ENCODE data around the gene TFCP2.

Gene TFCP2

DNA sequence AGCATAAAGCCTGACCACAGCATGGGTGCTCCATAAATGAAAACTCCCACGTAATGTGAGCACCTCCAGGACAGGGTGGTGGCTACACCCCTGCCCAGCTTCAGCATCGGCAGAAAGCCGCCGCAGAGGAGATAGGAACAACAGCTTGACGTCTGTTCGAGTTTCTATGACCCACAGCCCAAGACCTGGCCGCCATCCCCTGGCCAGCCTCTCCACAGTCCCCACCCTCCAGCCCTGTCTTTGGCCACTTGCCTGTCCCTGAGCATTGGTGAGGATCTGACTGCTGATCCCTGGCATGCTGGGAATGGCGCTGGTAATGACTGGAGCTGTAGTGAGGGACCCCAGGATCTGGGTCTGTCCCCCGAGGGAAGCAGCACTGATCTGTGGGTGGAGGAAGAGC is 23.6 kb upstream of the TFCP2 start:
- DNase-seq (ENCODE audit: low read depth), result no peak

DNA sequence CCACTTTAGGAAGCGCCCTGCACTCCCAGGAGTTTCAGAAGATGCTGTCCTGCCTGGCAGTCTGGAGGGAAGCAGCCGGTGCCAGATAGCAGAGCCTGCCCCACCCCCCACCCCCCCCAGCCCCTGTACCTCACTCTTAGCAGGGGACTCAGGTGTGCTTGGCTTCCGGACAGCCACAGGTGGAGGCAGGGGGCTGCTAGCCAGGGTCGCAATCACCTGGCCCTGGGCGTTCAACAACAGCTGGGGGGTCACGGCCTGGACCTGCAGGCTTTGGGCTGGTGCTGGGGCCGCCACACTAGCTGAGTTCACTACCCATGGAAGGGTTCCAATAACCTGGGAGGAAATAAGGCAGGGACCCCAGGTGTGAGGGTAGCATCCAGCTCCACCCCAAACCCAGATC is 22.9 kb upstream of the TFCP2 start:
- no peak for DNase-seq (ENCODE audit: low read depth)

DNA sequence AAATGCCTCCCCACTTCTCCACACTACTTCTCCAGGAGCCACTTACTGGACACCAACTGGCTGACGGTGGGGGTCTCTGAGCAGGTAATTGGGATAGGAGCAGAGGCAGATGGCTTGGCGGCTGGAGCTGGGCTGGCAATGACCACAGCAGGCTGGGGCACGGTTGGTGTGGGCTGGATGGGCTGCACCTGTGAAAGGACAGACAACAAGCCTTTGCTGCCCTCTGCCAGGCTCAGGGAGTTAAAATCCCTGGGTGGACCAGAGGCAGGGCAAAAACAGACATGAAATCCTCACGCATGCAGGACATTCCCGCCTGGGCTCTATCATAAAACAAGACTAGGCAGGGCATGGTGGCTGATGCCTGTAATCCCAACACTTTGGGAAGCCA is 19.3 kb upstream of the TFCP2 start:
- DNase-seq (ENCODE audit: low read depth), result no peak

DNA sequence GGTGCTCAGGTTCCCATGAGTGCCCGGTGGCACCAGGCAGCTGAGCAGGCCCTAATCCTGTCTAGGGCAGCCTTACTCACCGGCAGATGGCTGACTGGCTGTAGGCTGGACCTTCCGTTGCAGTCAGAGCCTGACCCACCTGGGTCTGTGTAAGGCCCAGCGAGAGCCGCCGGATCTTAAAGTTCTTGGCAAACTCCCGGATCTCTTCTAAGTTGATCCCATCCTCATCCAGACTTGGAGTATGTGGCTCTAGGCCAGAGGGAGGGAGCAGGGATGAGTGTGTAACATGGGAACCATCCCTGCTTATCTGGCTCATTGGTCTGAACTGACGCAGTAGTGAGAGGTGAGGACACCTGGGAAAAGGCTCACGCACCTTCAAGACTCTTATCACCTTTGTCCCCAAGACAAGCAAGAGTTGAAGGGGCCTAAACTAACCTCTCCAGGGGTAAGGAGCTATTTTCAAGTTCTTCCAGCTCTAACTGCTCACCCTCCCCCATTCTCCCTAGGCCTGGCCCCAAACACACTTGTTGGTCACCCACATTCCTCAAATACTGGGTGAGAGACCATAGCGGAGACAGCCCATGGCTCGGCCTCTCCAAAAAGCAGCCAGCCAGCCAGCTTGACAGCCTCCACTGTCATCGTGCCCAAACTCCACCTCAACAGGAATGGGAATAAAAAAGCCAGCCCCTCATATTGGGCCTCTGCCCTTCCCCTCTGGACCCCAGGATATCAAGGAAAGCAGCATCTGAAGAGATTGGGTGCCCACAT is 18.8 kb upstream of the TFCP2 start:
- no peak for DNase-seq (ENCODE audit: low read depth)

DNA sequence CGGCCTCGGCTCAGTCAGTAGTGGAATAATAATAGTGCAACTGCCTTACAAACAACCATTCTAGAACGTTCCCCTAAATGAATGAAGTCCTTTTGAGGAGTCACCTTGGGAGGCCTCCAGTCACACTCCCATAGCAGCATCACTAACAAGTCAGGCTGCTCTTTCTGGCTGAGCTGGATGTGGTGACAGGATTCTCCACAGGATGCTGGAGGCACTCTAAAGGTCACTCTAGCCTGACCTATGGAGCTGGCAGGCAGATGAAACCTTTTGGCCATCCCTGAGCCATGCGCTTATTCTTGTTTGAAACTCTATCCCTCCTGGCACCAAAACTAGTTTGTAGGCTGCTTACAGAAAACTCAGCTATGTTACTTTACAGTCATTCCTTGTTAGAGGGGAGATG is 17.9 kb upstream of the TFCP2 start:
- no peak for DNase-seq (ENCODE audit: low read depth)

DNA sequence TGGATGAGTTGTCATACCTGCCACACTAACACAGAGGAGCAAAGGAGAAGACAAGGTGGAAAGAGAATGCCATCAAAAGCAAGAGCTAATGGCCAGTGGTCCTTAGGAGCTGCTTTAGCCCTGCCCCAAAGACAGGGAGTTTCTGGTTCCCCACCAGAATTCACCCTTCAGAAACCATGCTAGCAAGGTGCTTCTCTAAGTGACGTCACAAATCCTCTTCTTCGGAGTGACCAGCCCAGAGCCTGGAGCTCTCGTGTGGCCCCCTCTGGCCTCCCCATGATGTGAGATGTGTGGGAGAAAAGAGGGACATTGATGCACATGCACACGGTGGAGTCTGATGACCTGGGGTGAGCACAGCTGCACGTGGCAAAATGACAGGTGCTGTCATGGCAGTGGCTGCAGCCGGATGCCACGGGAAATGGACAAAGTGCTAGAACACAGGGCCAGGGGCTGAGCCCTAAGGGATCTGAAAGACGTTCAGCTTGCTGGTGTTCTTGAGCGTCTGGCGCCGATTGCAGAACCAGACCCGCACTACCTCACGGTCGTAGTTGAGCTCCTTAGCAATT is 16.9 kb upstream of the TFCP2 start:
- DNase-seq (ENCODE audit: low read depth), result no peak

DNA sequence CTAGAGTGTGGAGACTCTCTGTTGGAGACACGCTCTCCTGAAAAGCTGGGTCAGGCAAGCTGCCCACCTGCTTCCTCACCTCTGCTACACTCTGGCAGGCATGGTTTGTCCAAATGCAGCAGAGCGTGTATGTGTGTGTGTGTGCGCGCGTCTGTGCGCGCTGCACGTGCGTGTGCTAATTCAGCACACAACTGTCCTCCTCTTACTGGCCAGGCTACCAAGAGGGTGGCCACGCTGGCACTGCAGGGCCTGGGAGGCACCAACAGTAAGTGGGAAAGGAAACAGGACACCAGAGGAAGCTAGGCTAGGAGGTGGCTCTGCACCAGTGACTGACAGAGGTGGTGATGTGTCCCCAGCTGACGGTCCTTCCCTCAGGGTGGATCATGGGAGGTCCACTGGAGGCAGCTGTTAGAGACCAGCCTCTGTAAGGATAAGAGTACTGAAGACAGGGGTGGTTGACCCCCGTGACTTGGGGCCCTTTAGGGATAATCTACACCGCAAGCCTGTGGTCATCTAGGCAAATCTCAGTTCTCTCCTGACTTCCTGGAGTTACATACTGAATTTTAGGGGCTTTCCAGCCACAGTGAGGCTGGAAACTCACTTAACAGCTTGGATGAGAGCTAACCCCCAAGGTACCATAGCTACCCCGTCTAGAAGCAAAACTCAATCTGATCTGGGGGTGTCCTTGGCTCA is 15.6 kb upstream of the TFCP2 start:
- DNase-seq (ENCODE audit: low read depth), result no peak

DNA sequence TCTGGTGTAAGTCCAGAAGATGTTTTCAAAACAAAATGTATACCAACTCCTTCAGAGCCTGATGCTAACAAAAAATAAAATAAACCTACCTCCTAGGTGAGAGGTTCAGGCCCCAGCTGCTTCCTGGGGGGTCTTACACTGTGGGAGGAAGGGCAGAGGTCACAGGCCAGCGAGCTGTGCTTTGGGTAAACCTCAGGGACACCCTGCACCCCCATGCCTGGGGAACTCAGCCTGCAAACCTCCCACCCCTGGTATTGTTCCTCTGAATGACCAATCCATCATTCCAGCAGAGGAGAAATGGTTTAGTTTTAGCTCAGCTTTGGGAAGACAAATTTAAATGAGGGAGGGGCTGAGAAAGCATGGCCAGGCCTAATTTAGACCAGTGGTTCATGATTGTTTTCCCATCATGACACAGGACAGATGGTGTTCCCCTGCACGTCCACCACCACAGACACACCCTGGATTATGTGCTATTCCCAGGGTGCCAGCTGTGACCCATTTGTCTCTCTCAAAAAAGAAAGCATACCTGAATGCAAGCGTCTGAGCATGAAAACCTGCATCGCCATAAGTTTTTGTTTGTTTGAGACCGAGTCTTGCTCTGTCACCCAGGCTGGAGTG is 14.5 kb upstream of the TFCP2 start:
- DNase-seq (ENCODE audit: low read depth), result no peak

DNA sequence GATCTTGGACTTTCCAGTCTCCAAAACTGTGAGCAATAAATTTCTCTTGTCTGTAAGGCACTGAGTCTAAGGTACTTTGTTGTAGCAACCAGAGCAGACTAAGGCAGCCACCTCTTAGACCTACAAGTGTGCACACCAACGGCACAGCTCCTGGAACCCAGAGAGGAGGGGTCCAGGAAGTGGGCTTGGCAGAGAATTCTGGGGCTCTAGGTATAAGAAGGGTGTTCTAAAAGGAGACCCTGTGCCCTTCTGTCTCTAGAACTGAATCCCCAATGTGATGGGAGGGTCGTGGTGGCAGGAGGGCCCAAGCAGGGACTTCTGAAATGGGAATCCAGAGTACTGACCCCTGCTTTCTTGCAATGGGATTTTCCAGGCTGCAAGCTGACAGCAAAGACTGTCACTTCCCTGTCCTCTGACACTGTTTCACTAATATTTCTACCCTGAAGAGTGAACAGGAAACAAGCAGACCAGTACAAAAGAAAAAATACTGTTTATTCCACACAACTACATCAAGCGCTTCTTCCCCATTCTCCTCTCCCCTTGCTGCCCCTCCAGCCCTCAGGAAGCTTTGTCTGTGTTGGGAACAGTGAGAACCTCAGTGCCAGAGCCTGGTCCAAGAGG is 13.6 kb upstream of the TFCP2 start:
- no peak for DNase-seq (ENCODE audit: low read depth)

DNA sequence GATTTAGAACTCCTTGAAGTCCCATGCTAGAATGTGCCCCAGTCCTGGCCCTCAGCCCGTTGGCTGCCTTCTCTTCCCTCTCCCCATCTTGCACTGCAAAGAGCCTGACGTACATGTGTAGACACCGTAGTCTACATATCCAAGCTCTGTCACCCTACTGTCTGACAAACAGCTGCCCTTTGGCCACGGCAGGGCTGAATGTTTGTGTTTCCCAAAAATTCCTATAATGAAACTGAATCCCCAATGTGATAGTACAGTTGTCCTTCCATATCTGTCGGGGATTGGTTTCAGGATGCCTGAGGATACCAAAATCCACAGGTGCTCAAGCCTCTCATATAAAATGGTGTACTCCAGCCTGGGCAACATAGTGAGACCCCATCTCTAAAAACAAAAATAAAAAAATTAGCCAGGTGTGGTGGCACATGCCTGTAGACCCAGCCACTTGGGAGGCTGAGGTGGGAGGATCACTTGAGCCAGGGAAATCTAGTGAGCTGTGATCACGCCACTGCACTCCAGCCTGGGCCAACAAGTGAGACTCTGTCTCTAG is 12.3 kb upstream of the TFCP2 start:
- no peak for DNase-seq (ENCODE audit: low read depth)

DNA sequence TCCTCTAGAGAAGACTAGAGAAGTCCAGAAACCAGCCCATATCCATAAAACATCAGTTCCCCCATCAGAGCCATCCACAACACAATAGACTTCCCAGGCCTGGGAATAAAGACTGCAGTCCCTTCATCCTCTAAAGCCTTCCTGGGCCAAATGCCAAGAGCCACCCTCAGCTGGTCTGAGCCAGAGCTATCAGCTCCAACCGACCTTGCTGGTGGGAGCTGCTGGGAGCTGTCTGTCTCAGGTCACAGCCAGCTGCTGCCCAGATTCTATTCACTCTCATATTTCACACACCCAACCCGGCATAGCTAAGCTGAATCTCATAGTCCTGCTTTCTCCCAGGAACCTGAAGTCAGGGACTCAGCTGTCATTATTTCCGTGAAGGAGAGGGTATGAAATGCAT is 10.9 kb upstream of the TFCP2 start:
- no peak for DNase-seq (ENCODE audit: low read depth)

DNA sequence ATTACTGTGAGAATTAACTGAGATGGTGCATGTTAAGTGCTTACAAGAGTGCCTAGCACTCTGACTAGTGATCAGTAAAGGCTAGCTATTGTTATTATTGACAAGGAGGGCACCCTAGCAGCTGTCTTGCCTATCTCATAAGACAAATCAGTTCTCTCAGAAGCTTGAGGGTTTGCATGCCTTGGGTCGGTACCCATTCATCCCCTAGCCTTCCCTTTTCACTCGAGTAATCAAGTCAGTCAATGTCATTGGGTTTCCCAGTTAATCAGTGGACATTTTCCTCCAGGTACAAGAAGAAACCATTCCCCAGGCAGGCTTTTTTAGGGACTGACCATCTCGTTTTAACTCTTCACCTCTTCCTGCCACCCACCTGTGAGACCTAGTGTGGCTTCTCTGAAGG is 10.4 kb upstream of the TFCP2 start:
- DNase-seq (ENCODE audit: low read depth), result no peak

DNA sequence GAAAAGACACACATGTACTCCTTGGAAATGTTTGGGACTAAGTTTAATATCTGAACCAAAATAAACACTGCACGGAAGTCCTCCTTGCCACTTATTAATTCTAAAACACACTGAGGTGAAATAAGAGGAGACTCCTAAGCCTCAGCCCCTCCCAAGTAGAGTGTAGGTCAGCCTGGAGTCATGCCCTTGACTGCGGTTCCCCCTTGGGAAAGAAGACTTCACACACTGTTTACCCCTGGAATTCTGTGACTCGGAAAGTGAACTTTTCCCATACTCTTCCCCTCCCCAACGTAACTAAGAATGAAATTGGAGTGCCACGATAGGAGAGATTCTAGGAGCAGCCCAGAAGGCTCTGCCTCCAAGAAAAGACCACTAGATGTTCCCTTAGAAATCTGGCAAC is 8.6 kb upstream of the TFCP2 start:
- DNase-seq (ENCODE audit: low read depth), result no peak

DNA sequence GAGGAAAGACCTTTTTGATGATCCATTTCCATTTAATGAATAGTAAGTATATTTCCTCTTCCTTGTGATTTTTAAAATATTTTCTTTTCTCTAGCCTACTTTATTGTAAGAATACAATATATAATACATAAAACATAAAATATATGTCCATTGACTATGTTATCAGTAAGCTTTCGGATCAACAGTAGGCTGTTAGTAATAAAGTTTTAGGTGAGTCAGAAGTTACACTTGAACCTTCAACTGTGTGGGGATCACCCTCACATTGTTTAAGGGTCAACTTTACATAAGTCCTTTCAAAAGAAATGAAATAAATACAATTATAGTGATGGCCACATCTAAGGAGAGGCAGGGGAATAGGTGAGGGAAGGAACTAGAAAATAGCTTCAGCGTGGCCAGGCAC is 5.0 kb upstream of the TFCP2 start:
- no peak for DNase-seq (ENCODE audit: low read depth)

DNA sequence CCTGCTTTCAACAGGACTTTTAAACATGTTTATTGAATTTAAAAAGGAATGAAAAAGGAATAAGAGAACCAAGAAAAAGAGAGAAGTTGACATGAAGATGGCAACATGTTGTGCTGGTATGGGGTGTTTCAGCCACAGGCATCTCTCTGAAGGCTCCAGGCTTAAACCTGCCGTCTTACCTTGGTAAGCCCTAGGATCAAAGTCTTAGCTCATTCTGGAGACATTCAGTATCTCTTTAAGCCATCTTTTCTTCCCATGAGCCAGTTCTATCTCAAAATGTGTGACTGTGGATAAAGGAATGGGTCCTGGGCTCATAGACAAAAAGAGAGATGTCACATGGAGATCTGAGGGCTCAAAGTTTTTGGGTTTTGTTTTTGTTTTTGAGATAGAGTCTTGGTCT is 1.6 kb upstream of the TFCP2 start:
- no peak for DNase-seq (ENCODE audit: low read depth)

DNA sequence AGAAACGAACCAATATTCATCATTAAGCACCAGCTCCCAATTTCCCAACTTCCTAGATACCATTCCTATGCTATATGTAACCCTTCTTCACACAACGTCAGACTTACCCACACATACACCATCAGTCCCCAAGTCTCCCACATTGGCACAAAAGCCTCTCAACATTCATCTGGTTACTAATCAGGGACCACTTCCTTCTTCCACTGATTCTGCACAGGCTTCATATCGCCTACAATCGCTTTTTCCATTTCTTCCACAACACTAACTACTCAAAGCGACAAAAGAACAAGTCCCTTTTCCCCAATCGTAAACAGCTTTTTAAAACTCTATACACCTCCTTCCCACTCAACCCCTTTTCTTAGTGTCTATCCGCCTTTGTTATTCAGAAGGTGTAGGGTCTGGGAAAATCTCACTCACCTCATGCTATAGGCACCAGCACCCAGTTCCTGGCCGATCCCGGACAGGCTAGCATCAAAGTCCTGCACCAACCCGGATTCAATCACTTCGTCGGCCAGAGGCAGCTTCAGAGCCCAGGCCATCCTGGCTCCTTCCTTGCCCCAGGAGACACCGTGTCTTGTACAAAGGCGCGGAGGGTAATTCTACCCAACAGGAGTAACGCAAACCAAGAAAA is 936 bp downstream of the TFCP2 start:
- DNase-seq (ENCODE audit: low read depth), result no peak

DNA sequence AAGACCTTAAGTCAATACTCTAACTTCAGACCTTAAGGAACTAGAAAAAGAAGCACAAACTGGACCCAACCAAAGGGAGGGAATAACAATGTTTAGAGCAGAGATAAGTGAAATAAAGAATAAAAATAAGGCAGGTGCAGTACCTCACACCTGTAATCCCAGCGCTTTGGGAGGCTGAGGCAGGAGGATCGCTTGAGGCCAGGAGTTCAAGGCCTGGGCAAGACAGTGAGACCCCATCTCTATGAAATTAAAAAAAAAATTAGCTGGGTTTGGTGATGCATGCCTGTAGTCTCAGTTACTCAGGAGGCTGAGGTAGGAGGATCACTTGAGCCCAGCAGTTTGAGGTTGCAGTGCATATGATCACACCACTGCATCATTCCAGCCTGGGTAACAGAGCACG is 9.1 kb downstream of the TFCP2 start:
- DNase-seq (ENCODE audit: low read depth), result no peak

DNA sequence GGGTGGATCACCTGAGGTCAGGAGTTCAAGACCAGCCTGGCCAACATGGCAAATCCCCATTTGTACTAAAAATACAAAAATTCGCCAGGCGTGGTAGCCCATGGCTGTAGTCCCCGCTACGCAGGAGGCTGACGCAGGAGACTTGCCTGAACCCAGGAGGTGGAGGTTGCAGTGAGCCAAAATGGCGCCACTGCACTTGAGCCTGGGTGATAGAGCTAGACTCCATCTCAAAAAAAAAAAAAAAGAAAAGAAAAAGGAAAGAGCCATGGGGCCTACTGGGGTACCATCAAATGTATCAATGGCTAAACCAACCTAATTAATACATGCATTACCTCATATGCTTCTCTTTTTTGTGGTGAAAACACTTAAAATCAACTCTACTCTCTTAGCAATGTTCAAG is 10.7 kb downstream of the TFCP2 start:
- no peak for DNase-seq (ENCODE audit: low read depth)

DNA sequence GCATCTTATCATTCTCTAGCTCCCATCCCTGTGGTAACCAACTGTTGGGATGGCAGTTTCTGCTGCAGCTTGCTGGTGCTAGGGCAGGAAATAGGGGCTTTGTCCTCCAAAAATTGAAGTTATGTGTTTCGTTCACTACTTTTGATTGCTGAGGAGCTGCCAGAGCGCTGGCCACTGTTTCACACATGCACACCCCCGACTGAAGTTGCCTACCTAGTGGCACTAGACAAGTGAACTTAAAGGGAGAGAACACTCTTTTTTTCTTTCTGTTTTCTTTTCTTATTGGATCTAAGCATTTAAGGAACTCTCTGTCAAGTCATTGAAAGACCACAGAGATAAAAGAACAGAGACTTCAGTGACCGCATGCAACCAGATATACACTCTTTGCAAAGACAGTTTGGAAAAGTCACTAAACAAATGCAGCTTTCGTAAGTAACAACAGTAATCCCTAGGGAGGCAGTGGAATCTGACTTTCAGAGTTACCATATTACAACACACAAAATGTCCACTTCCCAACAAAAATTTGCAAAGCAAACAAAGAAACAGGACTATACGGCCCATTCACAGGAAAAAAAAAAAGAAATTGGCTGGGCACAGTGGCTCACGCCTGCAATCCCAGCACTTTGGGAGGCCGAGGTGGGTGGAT is 12.0 kb downstream of the TFCP2 start:
- no peak for DNase-seq (ENCODE audit: low read depth)

DNA sequence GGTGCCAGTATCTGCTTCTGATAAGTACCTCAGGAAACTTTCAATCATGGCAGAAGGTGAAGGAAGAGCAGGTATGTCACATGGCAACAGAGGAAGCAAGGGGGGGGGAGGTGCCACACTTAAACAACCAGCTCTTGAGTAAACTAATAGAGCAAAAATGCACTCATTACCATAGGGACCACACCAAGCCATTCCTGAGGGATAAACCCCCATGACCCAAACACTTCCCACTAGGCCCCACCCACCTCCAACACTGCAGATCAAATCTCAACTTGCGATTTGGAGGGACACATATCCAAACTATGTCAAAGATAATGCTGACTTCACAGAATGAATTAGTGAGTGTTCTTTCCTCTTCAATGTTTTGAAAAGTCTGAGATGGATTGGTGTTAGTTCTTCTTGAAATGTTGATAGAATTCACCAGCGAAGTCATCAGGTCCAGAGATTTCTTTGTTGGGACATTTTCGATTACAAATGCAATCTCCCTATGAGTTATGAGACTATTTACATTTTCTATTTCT is 16.6 kb downstream of the TFCP2 start:
- DNase-seq (ENCODE audit: low read depth), result no peak

DNA sequence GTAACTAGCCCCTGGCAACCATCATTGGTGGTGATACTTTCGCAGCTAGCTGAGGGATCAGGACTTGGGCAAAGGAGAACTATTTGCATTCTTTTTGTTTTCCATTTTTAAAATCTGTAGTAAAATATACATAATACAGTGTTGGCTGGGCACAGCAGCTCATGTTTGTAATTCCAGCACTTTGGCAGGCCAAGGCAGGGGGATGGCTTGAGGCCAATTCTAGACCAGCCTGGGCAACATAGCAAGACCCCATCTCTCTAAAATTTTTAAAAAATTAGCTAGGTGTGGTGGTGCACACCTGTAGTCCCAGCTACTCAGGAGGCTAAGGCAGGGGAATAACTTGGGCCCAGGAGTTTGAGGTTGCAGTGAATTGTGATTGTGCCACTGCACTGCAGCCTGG is 20.0 kb downstream of the TFCP2 start:
- no peak for DNase-seq (ENCODE audit: low read depth)

Data from stimulated activated CD8-positive, alpha-beta memory T cell treated with anti-CD3 and anti-CD28 coated beads, Interleukin-4, amount 100 ng/mL, for 24 hours (primary cell).